Neuronal stem cell (in vitro differentiated cells): ENCODE measurements around the gene TEX51.

Source experiments
- DNase-seq: peaks from one replicate; pipeline ENCODE4 v3.0.0-alpha.2; 2013; ENCODE audit warnings: low spot score
- H2AFZ ChIP-seq: one replicate; pipeline ENCODE4 v1.6.1; 2013; ENCODE audit warnings: mild to moderate bottlenecking, low read length, inconsistent platforms
- H2AK5ac ChIP-seq: 2 replicates; pipeline ENCODE4 v1.6.1; 2013; ENCODE audit warnings: low read depth, mild to moderate bottlenecking, inconsistent platforms, low read length, moderate library complexity, mixed read lengths
- H2BK120ac ChIP-seq: 2 replicates; pipeline ENCODE4 v1.6.1; 2013; ENCODE audit warnings: low read depth, mild to moderate bottlenecking, inconsistent platforms, low read length, moderate library complexity, mixed read lengths
- H2BK12ac ChIP-seq: one replicate; pipeline ENCODE4 v1.6.1; 2013; ENCODE audit warnings: low read length, inconsistent platforms
- H2BK15ac ChIP-seq: 2 replicates; pipeline ENCODE4 v1.6.1; 2013; ENCODE audit warnings: mild to moderate bottlenecking, low read length, inconsistent platforms, mixed read lengths
- H2BK5ac ChIP-seq: one replicate; pipeline ENCODE4 v1.6.1; 2013; ENCODE audit warnings: inconsistent platforms, mild to moderate bottlenecking, low read length, moderate library complexity
- H3K14ac ChIP-seq: one replicate; pipeline ENCODE4 v1.6.1; 2013; ENCODE audit warnings: low read length, inconsistent platforms
- H3K18ac ChIP-seq: 2 replicates; pipeline ENCODE4 v1.6.1; 2013; ENCODE audit warnings: low read length, inconsistent platforms
- H3K23ac ChIP-seq: 2 replicates; pipeline ENCODE4 v1.6.1; 2013; ENCODE audit warnings: low read depth, mild to moderate bottlenecking, mixed read lengths, low read length, inconsistent platforms; ENCODE audit not compliant: poor library complexity
- H3K27ac ChIP-seq: replicated peaks from 3 replicates; pipeline ENCODE4 v1.5.1; 2013; ENCODE audit warnings: low read length, inconsistent platforms
- H3K27me3 ChIP-seq, 3 experiments: 2 replicates each; pipeline ENCODE4 v1.6.1; 2013; ENCODE audit warnings: low read length in 3 of 3, mild to moderate bottlenecking in 2 of 3, inconsistent platforms in 1 of 3, low read depth in 1 of 3, mixed read lengths in 1 of 3, moderate library complexity in 1 of 3; ENCODE audit not compliant: control insufficient read depth in 3 of 3, insufficient read depth in 3 of 3
- H3K36me3 ChIP-seq, 2 donors: replicated peaks in 1 of 2; 2 replicates each; pipeline ENCODE4 v1.6.1; 2013; ENCODE audit warnings: low read length in 2 of 2; ENCODE audit not compliant: control insufficient read depth in 2 of 2, insufficient read depth in 2 of 2
- H3K4ac ChIP-seq: 2 replicates; pipeline ENCODE4 v1.6.1; 2013; ENCODE audit warnings: inconsistent platforms, mild to moderate bottlenecking, low read length, moderate library complexity
- H3K4me1 ChIP-seq, 2 donors: 1 replicate in 1 of 2; 2 replicates in 1 of 2; pipeline ENCODE4 v1.6.1; 2013; ENCODE audit warnings: low read length in 2 of 2, low read depth in 1 of 2; ENCODE audit not compliant: control insufficient read depth in 2 of 2, insufficient read depth in 1 of 2
- H3K4me2 ChIP-seq: one replicate; pipeline ENCODE4 v1.6.1; 2013; ENCODE audit warnings: mild to moderate bottlenecking, low read length, inconsistent platforms; ENCODE audit not compliant: insufficient read depth, poor library complexity, severe bottlenecking
- H3K4me3 ChIP-seq, 2 donors: 2 replicates each; pipeline ENCODE4 v1.5.1; 2013; ENCODE audit warnings: low read length in 2 of 2, mild to moderate bottlenecking in 2 of 2, inconsistent platforms in 1 of 2, moderate library complexity in 1 of 2
- H3K79me1 ChIP-seq: one replicate; pipeline ENCODE4 v1.6.1; 2013; ENCODE audit warnings: low read depth, mild to moderate bottlenecking, inconsistent platforms, low read length, moderate library complexity
- H3K9ac ChIP-seq: one replicate; pipeline ENCODE4 v1.6.1; 2013; ENCODE audit warnings: mild to moderate bottlenecking, low read depth, low read length, inconsistent platforms; ENCODE audit not compliant: poor library complexity
- H3K9me3 ChIP-seq, 2 donors: replicated peaks in 1 of 2; 2 replicates each; pipeline versions ENCODE3 to v1.6.1; 2013; ENCODE audit warnings: low read length in 2 of 2, mild to moderate bottlenecking in 2 of 2, inconsistent platforms in 1 of 2, low read depth in 1 of 2, mixed read lengths in 1 of 2, moderate library complexity in 1 of 2; ENCODE audit not compliant: control insufficient read depth in 2 of 2, insufficient read depth in 1 of 2
- H4K8ac ChIP-seq: one replicate; pipeline ENCODE4 v1.6.1; 2013; ENCODE audit warnings: low read depth, mild to moderate bottlenecking, inconsistent platforms, low read length, moderate library complexity
- H4K91ac ChIP-seq: one replicate; pipeline ENCODE4 v1.6.1; 2013; ENCODE audit warnings: low read length, low read depth, mild to moderate bottlenecking, inconsistent platforms; ENCODE audit not compliant: poor library complexity
- WGBS, 2 donors: extraction: QIAGEN DNeasy Blood & Tissue Kit; methylation state at CpG; one replicate each; pipeline ENCODE4 v1.1.7; 2013; ENCODE audit warnings: missing lambda C conversion rate in 2 of 2, mixed read lengths in 1 of 2; ENCODE audit not compliant: insufficient read length in 2 of 2, insufficient replicate concordance in 1 of 2; ENCODE audit errors: extremely low coverage in 2 of 2; 5-methylcytosine and 5-hydroxymethylcytosine counted together

TEX51 gene

GRCh38 chr2:126890136-126890510 lies 8.6 kb upstream of the TEX51 start:
- Histone ChIP-seq H3K18ac (no peak overlapping the region), H2BK120ac (no peak overlapping the region), H3K27me3 (no peaks in the 10 kb centered on the region), H3K27ac (no peak overlapping the region), H3K23ac (no peak overlapping the region), H3K14ac (no peak overlapping the region), H3K4ac (no peak overlapping the region), H4K8ac (no peak overlapping the region), H3K9ac (no peak overlapping the region), H2BK12ac (no peak overlapping the region), H4K91ac (no peak overlapping the region), H3K36me3 (no peaks in the 10 kb centered on the region), H2AFZ (no peak overlapping the region), H2BK15ac (no peak overlapping the region), H2AK5ac (peak overlapping the region; percentile 40), H3K79me1 (no peaks in the 10 kb centered on the region), H3K9me3 (no peaks in the 10 kb centered on the region), H3K4me2 (no peak overlapping the region), H3K4me1 (peaks cover 0 to 1% of the 10 kb centered on the region in 2 donors), H3K4me3 (no peak overlapping the region), H2BK5ac (no peak overlapping the region)
- DNase-seq: no peak
- whole genome bisulfite sequencing, 2 donors: no CpG with 5 or more reads among the region's 5 CpGs

GRCh38 chr2:126890551-126891450 lies 7.9 kb upstream of the TEX51 start:
- H3K27ac ChIP-seq: no peak overlapping the region
- H3K4ac ChIP-seq: no peak overlapping the region
- H2AK5ac ChIP-seq: no peak overlapping the region
- no peak overlapping the region for H4K8ac ChIP-seq
- H2BK15ac ChIP-seq: no peak overlapping the region
- H3K27me3 ChIP-seq: no peaks in the 10 kb centered on the region
- H3K18ac ChIP-seq: no peak overlapping the region
- H2BK12ac ChIP-seq: no peak overlapping the region
- peaks cover 0 to 1% of the 10 kb centered on the region in 2 donors for H3K4me1 ChIP-seq
- H3K9me3 ChIP-seq: no peaks in the 10 kb centered on the region
- WGBS, 2 donors: no CpG with 5 or more reads among the region's 12 CpGs
- DNase-seq: no peak
- H2BK120ac ChIP-seq: no peak overlapping the region
- no peak overlapping the region for H3K4me2 ChIP-seq
- no peak overlapping the region for H3K23ac ChIP-seq
- H2BK5ac ChIP-seq: no peak overlapping the region
- no peak overlapping the region for H4K91ac ChIP-seq
- no peak overlapping the region for H3K4me3 ChIP-seq
- H2AFZ ChIP-seq: no peak overlapping the region
- no peaks in the 10 kb centered on the region for H3K79me1 ChIP-seq
- H3K14ac ChIP-seq: peak overlapping the region; percentile 14
- H3K36me3 ChIP-seq: no peaks in the 10 kb centered on the region
- H3K9ac ChIP-seq: peak overlapping the region; percentile 2

- Histone ChIP-seq H2BK5ac (no peak overlapping the region), H2AK5ac (no peak overlapping the region), H4K91ac (no peak overlapping the region), H3K23ac (no peak overlapping the region), H3K18ac (peak overlapping the region; percentile 38), H2BK15ac (no peak overlapping the region), H3K4me2 (no peak overlapping the region), H2AFZ (no peak overlapping the region), H3K9me3 (no peaks in the 10 kb centered on the region), H3K27me3 (no peaks in the 10 kb centered on the region), H3K14ac (peak overlapping the region; percentile 14), H2BK12ac (no peak overlapping the region), H3K4me3 (no peak overlapping the region), H3K4me1 (no peaks in the 10 kb centered on the region), H3K79me1 (no peaks in the 10 kb centered on the region), H3K36me3 (no peaks in the 10 kb centered on the region), H4K8ac (no peak overlapping the region), H3K9ac (peak overlapping the region; percentile 2), H2BK120ac (no peak overlapping the region), H3K4ac (no peak overlapping the region), H3K27ac (no peak overlapping the region)
- no peak for DNase-seq
- no CpG with 5 or more reads among the region's 10 CpGs for WGBS, 2 donors
These were observed 6.8 kb upstream of the TEX51 start for GRCh38 chr2:126891681-126892500.

- H3K18ac ChIP-seq: no peak overlapping the region
- H3K4me1 ChIP-seq: no peaks in the 10 kb centered on the region
- no peaks in the 10 kb centered on the region for H3K27me3 ChIP-seq
- no peak overlapping the region for H3K14ac ChIP-seq
- no peak for DNase-seq
- H2BK5ac ChIP-seq: no peak overlapping the region
- H3K4me2 ChIP-seq: no peak overlapping the region
- H3K4ac ChIP-seq: no peak overlapping the region
- H3K36me3 ChIP-seq: no peaks in the 10 kb centered on the region
- H4K8ac ChIP-seq: no peak overlapping the region
- H3K9ac ChIP-seq: no peak overlapping the region
- H4K91ac ChIP-seq: no peak overlapping the region
- no peak overlapping the region for H2AFZ ChIP-seq
- H3K27ac ChIP-seq: no peak overlapping the region
- H2BK12ac ChIP-seq: no peak overlapping the region
- H2AK5ac ChIP-seq: no peak overlapping the region
- no peak overlapping the region for H3K23ac ChIP-seq
- no peak overlapping the region for H3K4me3 ChIP-seq
- H3K79me1 ChIP-seq: no peaks in the 10 kb centered on the region
- no peaks in the 10 kb centered on the region for H3K9me3 ChIP-seq
- WGBS, 2 donors: no CpG with 5 or more reads among the region's 4 CpGs
- no peak overlapping the region for H2BK120ac ChIP-seq
- no peak overlapping the region for H2BK15ac ChIP-seq
These were observed 5.5 kb upstream of the TEX51 start for GRCh38 chr2:126893153-126893552.
